Measurements from ENCODE around the gene HOXB13. TPM values are rescaled to one million over a fixed set of nuclear protein-coding genes. Genes with fewer than 3 reads are reported as not detected.

HOXB13 gene
- total and polyA plus RNA-seq, 4 donors: 0.18 to 0.25 TPM; not detected in 2

- Histone ChIP-seq H3K4me3 (ENCODE audit: low read length in 2 of 2) (no peak overlapping the region), H3K36me3 (ENCODE audit: control insufficient read depth in 1 of 2, insufficient read depth in 2 of 2, low read length in 1 of 2) (no peaks in the 10 kb centered on the region), H3K4me1 (ENCODE audit: control insufficient read depth in 1 of 2, insufficient read depth in 2 of 2, low read length in 2 of 2) (no peaks in the 10 kb centered on the region), H3K27me3 (ENCODE audit: control insufficient read depth in 1 of 2, insufficient read depth in 2 of 2, low read length in 1 of 2) (peaks cover 0 to 1% of the 10 kb centered on the region in 2 donors), H3K27ac (ENCODE audit: low read depth in 1 of 2, low read length in 2 of 2) (no peak overlapping the region), H3K9me3 (ENCODE audit: control insufficient read depth, low read length) (no peaks in the 10 kb centered on the region)
- DNase-seq (peak in 1 of 2 donors; percentile 68), ATAC-seq (ENCODE audit: low FRiP score) (no peak)
- intact Hi-C loops (cut with DNase I): no loop called here
- WGBS, 2 donors: 6% methylated on average over 37 of the region's 37 CpGs
These were observed 10.4 kb upstream of the HOXB13 start for GRCh38 chr17:48738803-48739526.

DNA sequence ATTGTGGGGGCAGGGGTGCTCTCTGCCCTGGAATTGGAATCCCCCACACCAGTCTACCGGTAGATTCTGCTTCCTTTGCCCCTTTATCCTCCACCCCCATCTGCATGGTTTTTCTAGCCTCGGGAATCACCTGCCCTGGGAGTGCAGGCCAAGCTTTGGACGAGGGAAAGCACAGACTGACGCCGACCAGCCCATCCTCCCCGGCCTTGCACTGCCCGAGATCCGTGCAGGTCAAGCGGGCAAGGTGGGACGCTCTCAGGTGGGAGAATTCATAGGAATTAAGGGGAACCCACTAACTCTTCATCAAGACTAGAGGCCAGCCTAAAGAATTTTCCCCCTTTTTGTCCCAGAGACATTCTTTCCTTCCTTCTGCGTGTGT lies 9.9 kb upstream of the HOXB13 start:
- Histone ChIP-seq H3K36me3 (ENCODE audit: control insufficient read depth in 1 of 2, insufficient read depth in 2 of 2, low read length in 1 of 2) (no peaks in the 10 kb centered on the region), H3K9me3 (ENCODE audit: control insufficient read depth, low read length) (no peaks in the 10 kb centered on the region)

GRCh38 chr17:48737330-48738043 lies 8.9 kb upstream of the HOXB13 start:
- intact Hi-C loops (cut with DNase I): no loop called here
- 53 to 64% methylated on average over 4 of the region's 4 CpGs for WGBS, 2 donors
- ATAC-seq (ENCODE audit: low FRiP score): no peak

More for the DNA sequence above, 9.9 kb upstream of the HOXB13 start:
- ATAC-seq (ENCODE audit: low FRiP score): no peak
- DNase-seq: peak in 1 of 2 donors; percentile 33
- H3K4me3 ChIP-seq (ENCODE audit: low read length in 2 of 2): no peak overlapping the region
- peaks cover 0 to 1% of the 10 kb centered on the region in 2 donors for H3K27me3 ChIP-seq (ENCODE audit: control insufficient read depth in 1 of 2, insufficient read depth in 2 of 2, low read length in 1 of 2)
- WGBS, 2 donors: 4 to 5% methylated on average over 11 of the region's 11 CpGs
- intact Hi-C loops (cut with DNase I): no loop called here
- H3K27ac ChIP-seq (ENCODE audit: low read depth in 1 of 2, low read length in 2 of 2): no peak overlapping the region
- no peaks in the 10 kb centered on the region for H3K4me1 ChIP-seq (ENCODE audit: control insufficient read depth in 1 of 2, insufficient read depth in 2 of 2, low read length in 2 of 2)

DNA sequence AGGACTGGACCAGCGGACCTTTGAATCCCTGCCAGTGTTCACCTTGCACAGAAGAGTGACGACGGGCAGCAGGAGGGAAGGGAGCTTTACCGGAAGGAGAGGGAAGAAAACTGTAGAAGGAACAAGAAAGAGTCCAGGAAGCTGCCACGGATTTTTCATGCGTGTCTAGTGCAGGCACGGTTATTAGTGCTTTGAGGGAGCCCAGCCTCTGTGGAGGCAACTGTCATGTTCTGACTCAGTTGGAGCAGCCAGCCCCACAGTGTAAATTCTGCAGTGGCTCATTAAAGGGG lies 6.5 kb upstream of the HOXB13 start:
- H3K4me1 ChIP-seq (ENCODE audit: control insufficient read depth in 1 of 2, insufficient read depth in 2 of 2, low read length in 2 of 2): no peaks in the 10 kb centered on the region
- no peak for DNase-seq
- H3K4me3 ChIP-seq (ENCODE audit: low read length in 2 of 2): no peak overlapping the region
- ATAC-seq (ENCODE audit: low FRiP score): no peak
- no peaks in the 10 kb centered on the region for H3K9me3 ChIP-seq (ENCODE audit: control insufficient read depth, low read length)
- no peaks in the 10 kb centered on the region for H3K36me3 ChIP-seq (ENCODE audit: control insufficient read depth in 1 of 2, insufficient read depth in 2 of 2, low read length in 1 of 2)
- intact Hi-C loops (cut with DNase I): loop anchor here in 1 of 2 donors (1.0 kb wide), 1 partner anchor 10 kb away; no protein-coding TSS in a partner anchor
- peaks cover 0 to 1% of the 10 kb centered on the region in 2 donors for H3K27me3 ChIP-seq (ENCODE audit: control insufficient read depth in 1 of 2, insufficient read depth in 2 of 2, low read length in 1 of 2)
- 4 to 10% methylated on average over 7 of the region's 7 CpGs for WGBS, 2 donors
- no peak overlapping the region for H3K27ac ChIP-seq (ENCODE audit: low read depth in 1 of 2, low read length in 2 of 2)

More at GRCh38 chr17:48737330-48738043, 8.9 kb upstream of the HOXB13 start:
- Histone ChIP-seq H3K4me1 (ENCODE audit: control insufficient read depth in 1 of 2, insufficient read depth in 2 of 2, low read length in 2 of 2) (no peaks in the 10 kb centered on the region), H3K9me3 (ENCODE audit: control insufficient read depth, low read length) (no peaks in the 10 kb centered on the region), H3K27ac (ENCODE audit: low read depth in 1 of 2, low read length in 2 of 2) (no peak overlapping the region), H3K27me3 (ENCODE audit: control insufficient read depth in 1 of 2, insufficient read depth in 2 of 2, low read length in 1 of 2) (peaks cover 0 to 1% of the 10 kb centered on the region in 2 donors), H3K4me3 (ENCODE audit: low read length in 2 of 2) (no peak overlapping the region), H3K36me3 (ENCODE audit: control insufficient read depth in 1 of 2, insufficient read depth in 2 of 2, low read length in 1 of 2) (no peaks in the 10 kb centered on the region)
- peak in 1 of 2 donors; percentile 20 for DNase-seq

DNA sequence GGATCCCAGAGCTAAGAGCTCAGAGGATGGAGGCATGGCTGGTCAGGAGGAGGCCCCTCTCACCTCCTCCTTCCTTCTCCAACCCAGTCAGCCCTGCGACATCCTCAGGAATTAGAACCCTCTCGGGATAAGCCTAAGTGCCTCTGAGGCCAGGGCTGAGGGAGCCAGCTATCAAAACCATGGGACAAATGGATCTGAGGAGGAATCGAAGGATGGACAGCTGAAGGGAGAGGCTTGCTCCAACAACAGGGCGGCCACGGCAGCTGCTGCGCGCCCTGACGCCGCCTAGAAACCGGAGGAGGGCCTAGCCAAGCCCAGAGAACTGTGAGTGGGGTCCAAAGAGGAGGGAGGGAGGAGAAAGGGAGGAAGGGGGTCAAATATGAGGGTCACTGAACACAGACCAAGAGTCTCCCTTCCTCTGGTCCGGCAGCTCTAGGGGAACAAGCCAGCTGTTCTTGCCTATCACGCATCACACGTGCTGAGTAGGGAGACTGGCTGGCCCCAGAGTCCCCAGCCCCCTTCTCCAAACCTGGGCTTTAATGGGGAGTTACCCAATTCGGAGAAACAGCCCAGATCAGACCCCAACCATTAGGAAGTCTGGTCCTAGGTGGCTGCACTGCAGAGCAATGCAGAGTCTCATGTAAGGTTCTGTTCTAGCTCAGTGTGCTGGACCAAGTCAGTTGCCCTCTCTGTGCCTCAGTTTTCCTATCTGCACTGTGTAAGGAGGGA lies 5.9 kb upstream of the HOXB13 start:
- 10% methylated on average over 14 of the region's 14 CpGs for WGBS, 2 donors
- Histone ChIP-seq H3K9me3 (ENCODE audit: control insufficient read depth, low read length) (no peaks in the 10 kb centered on the region), H3K36me3 (ENCODE audit: control insufficient read depth in 1 of 2, insufficient read depth in 2 of 2, low read length in 1 of 2) (no peaks in the 10 kb centered on the region), H3K4me3 (ENCODE audit: low read length in 2 of 2) (no peak overlapping the region), H3K27me3 (ENCODE audit: control insufficient read depth in 1 of 2, insufficient read depth in 2 of 2, low read length in 1 of 2) (peaks cover 0 to 1% of the 10 kb centered on the region in 2 donors), H3K27ac (ENCODE audit: low read depth in 1 of 2, low read length in 2 of 2) (no peak overlapping the region), H3K4me1 (ENCODE audit: control insufficient read depth in 1 of 2, insufficient read depth in 2 of 2, low read length in 2 of 2) (no peaks in the 10 kb centered on the region)
- ATAC-seq (ENCODE audit: low FRiP score): peak; percentile 36
- intact Hi-C loops (cut with DNase I): loop anchor here in 1 of 2 donors (1.0 kb wide), 1 partner anchor 11 kb away; no protein-coding TSS in a partner anchor
- DNase-seq: peak in 1 of 2 donors; percentile 36

DNA sequence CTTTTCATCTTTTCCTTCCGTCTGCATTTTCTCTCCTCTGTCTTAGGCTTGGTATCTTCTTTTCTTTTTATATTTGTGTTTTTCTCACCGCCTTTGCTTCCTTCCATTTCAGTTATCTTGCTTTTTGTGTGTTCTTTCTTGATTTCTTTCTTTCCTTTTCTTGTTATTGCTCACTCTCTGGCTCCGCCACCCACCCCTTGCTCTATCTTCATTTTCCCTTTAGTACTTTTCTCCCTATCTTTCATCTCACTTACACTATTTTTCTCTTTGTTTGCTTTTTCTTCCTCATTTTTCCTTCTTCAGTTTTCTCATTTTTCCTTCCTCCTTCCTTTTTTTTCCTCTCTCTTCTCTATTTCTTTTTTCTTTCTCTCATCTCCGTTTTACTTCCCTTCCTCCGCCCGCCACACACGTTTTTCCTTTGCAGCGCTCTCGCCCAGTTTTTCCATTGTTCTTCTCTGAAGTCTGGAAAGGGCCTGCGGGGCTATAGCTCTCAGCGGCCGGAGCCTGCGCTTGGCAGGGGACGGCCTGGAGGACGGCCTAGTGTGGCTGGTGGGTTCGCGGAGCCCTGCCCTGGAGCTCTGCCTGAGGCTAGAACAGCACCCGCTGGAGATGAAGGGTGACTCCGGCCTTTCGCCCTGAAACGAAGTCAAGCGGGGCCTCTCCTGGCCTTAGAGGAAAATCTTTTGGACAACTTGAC lies 5.2 kb upstream of the HOXB13 start:
- Histone ChIP-seq H3K4me3 (ENCODE audit: low read length in 2 of 2) (no peak overlapping the region), H3K27ac (ENCODE audit: low read depth in 1 of 2, low read length in 2 of 2) (no peak overlapping the region), H3K9me3 (ENCODE audit: control insufficient read depth, low read length) (no peaks in the 10 kb centered on the region), H3K4me1 (ENCODE audit: control insufficient read depth in 1 of 2, insufficient read depth in 2 of 2, low read length in 2 of 2) (no peaks in the 10 kb centered on the region), H3K36me3 (ENCODE audit: control insufficient read depth in 1 of 2, insufficient read depth in 2 of 2, low read length in 1 of 2) (no peaks in the 10 kb centered on the region), H3K27me3 (ENCODE audit: control insufficient read depth in 1 of 2, insufficient read depth in 2 of 2, low read length in 1 of 2) (peaks cover 0 to 1% of the 10 kb centered on the region in 2 donors)
- DNase-seq: peak in 1 of 2 donors; percentile 64
- intact Hi-C loops (cut with DNase I): no loop called here
- 11 to 12% methylated on average over 22 of the region's 22 CpGs for WGBS, 2 donors
- no peak for ATAC-seq (ENCODE audit: low FRiP score)

DNA sequence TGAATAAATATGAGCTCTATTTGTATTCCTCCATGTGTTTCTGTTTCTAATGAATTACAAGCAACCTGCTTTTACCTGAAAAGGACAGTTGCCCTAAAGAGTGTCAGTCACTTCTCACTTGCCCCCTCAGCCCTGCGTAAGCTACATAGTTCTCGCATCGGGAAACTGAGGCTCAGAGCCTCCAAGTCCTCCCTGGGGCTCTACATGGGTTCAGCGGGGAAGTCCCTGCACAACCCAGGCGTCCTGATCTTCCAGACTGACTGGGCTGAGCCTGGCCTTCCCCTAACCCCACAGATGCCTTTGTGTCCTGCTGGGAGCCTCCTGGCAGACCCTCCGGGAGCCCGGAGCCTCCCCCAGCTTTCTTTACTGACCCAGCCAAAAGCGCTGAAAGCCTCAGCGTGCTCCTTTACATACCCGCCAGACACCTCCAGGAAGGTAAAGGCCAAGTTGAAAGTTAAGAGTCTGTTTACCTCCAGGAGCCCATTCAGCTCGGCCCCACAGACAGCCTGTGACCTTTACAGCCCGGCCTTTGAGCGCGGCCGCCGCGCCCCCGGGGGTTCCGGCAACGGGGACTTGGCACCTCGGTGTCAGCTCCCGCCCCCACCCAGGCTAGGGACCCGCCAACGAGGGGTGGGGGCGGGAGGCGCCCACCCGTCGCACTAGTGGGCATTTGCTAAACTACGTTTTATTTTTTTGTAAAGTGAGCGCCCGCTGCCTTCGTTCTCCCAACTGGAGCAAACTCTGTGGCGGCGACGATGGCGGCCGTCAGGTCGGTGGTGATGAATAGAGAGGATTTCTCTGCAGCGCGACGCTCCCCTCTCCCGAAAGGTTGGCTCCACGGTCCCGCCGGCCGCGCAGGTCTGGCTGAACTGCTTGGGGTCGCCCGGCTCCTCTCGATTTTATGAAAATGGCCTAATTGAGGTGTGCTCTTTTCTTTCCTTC lies 4.4 kb upstream of the HOXB13 start:
- intact Hi-C loops (cut with DNase I): no loop called here
- ATAC-seq (ENCODE audit: low FRiP score) (no peak), DNase-seq (peak in 1 of 2 donors; percentile 74)
- no peaks in the 10 kb centered on the region for H3K4me1 ChIP-seq (ENCODE audit: control insufficient read depth in 1 of 2, insufficient read depth in 2 of 2, low read length in 2 of 2)
- H3K36me3 ChIP-seq (ENCODE audit: control insufficient read depth in 1 of 2, insufficient read depth in 2 of 2, low read length in 1 of 2): no peaks in the 10 kb centered on the region
- H3K27me3 ChIP-seq (ENCODE audit: control insufficient read depth in 1 of 2, insufficient read depth in 2 of 2, low read length in 1 of 2): no peaks in the 10 kb centered on the region
- H3K4me3 ChIP-seq (ENCODE audit: low read length in 2 of 2): no peak overlapping the region
- 4 to 7% methylated on average over 50 of the region's 50 CpGs for WGBS, 2 donors
- no peak overlapping the region for H3K27ac ChIP-seq (ENCODE audit: low read depth in 1 of 2, low read length in 2 of 2)
- H3K9me3 ChIP-seq (ENCODE audit: control insufficient read depth, low read length): no peaks in the 10 kb centered on the region
